Lower leg skin (tissue), 3 donors: ENCODE results near the gene DLGAP5.

Experiments used
- POLR2A ChIP-seq, 2 donors: fragments of 450-650 bp; IDR thresholded peaks; one replicate each; pipeline ENCODE4 v1.6.1; 2016 to 2017; ENCODE audit warnings: antibody characterized with exemption in 2 of 2, mild to moderate bottlenecking in 1 of 2, moderate library complexity in 1 of 2
- TF ChIP-seq, protein P1 (sequence below), 3 donors: fragments of 450-650 bp; IDR thresholded peaks; one replicate each; pipeline ENCODE4 v1.5.1; 2016; ENCODE audit warnings: antibody characterized with exemption in 3 of 3, mild to moderate bottlenecking in 3 of 3, moderate library complexity in 2 of 3

DNA sequence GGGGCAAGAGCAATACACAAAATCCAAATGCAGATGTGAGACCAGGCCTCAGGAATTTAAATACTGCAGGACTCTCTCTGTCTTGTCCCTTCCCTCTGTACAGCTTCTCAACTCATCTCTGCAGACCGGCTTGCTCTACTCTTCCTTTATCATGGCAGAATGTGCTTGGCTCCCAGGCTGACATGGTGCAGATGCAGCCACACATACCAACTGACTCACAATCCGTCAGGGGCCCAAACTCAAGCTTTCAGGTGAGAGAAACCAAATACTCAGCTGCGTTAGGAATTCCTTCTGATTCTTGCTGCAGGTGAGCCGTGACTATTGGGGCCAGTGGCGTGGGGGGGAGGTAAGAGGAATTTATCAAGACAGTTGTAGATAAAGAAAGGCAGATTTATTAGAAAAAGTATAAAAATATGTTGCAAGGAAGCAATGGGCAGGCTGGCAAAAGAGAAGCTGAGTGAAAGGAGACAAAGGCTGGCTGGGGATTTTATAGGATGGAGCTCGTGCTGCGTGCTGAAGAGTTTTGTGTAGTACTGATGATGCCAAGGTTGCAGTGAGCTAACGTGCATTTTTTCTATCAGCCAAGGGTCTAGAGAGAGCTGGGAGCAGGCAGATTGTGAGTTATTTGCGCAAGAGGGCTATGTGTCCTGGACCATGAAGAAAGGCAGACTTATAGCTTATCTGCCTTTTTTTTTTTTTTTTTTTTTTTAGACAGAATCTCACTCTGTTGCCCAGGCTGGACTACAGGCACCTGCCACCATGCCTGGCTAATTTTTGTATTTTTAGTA lies 67.3 kb downstream of the DLGAP5 start:
- TF ChIP-seq, protein P1, sequence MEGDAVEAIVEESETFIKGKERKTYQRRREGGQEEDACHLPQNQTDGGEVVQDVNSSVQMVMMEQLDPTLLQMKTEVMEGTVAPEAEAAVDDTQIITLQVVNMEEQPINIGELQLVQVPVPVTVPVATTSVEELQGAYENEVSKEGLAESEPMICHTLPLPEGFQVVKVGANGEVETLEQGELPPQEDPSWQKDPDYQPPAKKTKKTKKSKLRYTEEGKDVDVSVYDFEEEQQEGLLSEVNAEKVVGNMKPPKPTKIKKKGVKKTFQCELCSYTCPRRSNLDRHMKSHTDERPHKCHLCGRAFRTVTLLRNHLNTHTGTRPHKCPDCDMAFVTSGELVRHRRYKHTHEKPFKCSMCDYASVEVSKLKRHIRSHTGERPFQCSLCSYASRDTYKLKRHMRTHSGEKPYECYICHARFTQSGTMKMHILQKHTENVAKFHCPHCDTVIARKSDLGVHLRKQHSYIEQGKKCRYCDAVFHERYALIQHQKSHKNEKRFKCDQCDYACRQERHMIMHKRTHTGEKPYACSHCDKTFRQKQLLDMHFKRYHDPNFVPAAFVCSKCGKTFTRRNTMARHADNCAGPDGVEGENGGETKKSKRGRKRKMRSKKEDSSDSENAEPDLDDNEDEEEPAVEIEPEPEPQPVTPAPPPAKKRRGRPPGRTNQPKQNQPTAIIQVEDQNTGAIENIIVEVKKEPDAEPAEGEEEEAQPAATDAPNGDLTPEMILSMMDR (IDR thresholded peaks at IDR 0.05): no peak
- no peak for TF ChIP-seq POLR2A (IDR thresholded peaks at IDR 0.05)
